Liver (tissue), 2 donors: ENCODE data around the gene EOLA1.

ENCODE experiments used
- MAX ChIP-seq: IDR thresholded peaks from 2 replicates; pipeline ENCODE4 v1.6.1; 2016; ENCODE audit warnings: antibody characterized with exemption
- SP1 ChIP-seq: IDR thresholded peaks from 2 replicates; pipeline ENCODE4 v1.6.1; 2018; ENCODE audit warnings: antibody characterized with exemption, mild to moderate bottlenecking
- TF ChIP-seq, protein P1 (sequence below): IDR thresholded peaks from 2 replicates; pipeline ENCODE4 v1.6.1; 2016; ENCODE audit warnings: antibody characterized with exemption
- donor health status: healthy.

DNA sequence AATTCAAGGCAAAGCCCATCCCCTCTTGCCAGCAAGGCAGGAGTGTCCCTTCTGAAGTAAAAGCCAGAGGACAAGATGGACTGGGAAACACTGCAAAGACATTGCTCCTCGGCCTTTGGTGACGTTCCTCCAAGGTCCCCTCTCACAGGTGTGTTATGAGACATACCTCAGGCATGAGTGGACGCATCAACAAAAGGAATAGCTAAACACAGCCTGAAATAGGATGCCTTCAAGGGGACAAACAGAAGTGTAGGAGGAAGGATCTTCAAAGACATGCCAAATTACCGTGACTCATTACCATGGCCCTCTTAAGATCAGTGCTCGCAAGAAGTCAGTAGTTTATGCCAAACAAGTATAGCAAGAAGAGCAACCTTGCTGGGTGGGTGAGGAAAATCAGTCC, 29.7 kb upstream of the EOLA1 start:
- TF ChIP-seq SP1 (no peak), MAX (no peak)
- TF ChIP-seq, protein P1, sequence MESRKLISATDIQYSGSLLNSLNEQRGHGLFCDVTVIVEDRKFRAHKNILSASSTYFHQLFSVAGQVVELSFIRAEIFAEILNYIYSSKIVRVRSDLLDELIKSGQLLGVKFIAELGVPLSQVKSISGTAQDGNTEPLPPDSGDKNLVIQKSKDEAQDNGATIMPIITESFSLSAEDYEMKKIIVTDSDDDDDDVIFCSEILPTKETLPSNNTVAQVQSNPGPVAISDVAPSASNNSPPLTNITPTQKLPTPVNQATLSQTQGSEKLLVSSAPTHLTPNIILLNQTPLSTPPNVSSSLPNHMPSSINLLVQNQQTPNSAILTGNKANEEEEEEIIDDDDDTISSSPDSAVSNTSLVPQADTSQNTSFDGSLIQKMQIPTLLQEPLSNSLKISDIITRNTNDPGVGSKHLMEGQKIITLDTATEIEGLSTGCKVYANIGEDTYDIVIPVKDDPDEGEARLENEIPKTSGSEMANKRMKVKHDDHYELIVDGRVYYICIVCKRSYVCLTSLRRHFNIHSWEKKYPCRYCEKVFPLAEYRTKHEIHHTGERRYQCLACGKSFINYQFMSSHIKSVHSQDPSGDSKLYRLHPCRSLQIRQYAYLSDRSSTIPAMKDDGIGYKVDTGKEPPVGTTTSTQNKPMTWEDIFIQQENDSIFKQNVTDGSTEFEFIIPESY = no peak
